ENCODE results near the gene EXOSC9.
"Not testable (repeated sequence)": the region's sequence is repeated elsewhere in the genome, so short reads cannot be mapped to it uniquely, and the experiment has no call there.

Gene EXOSC9, protein sequence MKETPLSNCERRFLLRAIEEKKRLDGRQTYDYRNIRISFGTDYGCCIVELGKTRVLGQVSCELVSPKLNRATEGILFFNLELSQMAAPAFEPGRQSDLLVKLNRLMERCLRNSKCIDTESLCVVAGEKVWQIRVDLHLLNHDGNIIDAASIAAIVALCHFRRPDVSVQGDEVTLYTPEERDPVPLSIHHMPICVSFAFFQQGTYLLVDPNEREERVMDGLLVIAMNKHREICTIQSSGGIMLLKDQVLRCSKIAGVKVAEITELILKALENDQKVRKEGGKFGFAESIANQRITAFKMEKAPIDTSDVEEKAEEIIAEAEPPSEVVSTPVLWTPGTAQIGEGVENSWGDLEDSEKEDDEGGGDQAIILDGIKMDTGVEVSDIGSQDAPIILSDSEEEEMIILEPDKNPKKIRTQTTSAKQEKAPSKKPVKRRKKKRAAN

DNA sequence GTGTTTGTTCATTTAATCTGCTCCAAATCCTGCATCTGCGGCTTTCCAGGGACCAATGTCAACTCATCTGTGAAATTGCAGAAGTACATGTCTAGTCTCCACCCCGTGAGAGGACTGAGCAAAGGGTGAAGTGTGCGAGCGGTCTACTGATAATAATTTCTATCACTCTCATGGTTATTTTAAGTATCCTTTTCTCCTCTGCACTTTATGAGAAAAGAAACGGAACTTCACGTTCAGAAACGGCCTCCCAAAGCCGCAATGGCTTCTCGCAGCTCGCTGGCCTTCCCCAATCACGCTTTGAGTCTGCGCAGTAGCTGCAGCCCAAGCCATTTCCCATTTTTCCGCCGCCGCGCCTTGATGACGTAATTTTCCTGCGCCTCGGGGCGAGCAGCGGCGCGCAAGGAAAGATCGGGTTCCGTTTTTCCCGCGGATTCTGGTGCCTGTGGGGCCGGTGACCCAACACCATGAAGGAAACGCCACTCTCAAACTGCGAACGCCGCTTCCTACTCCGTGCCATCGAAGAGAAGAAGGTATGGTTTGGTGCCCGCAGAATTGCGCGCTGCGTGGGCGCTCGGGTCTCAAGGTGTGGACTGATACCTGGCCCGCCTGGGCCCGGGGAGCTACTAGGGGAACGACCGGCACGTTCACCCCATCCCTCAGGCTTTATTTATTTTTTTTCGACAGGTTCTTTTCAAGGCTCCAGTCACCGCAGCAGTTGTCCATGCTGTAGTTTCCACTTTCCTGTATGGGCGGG is at the start of gene EXOSC9:
Gene EXOSC9 (plus strand): TSS at position 363 of the 754 bp plus-strand sequence. CDS start 102 bp downstream, at position 465.
- DNase-seq (ENCODE audit: low read depth in 2 of 2, low spot score in 1 of 2): peak; percentile 86 to 95

DNA sequence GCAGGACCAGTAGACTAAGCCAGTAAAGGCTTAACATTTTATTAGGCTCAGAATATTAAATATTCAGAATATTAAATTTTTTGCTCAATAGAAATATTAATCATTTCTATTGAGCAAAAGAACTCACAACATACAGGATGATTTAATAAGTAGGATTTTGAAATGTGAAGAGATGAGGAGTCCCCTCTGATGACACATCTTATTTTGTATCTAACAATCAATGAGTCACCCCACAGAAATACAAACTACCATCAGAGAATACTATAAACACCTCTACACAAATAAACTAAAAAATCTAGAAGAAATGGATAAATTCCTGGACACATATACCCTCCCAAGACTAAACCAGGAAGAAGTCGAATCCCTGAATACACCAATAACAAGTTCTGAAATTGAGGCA is 49.0 kb upstream of the EXOSC9 start:
- DNase-seq (ENCODE audit: low read depth in 2 of 2, low spot score in 1 of 2): not testable (repeated sequence)

DNA sequence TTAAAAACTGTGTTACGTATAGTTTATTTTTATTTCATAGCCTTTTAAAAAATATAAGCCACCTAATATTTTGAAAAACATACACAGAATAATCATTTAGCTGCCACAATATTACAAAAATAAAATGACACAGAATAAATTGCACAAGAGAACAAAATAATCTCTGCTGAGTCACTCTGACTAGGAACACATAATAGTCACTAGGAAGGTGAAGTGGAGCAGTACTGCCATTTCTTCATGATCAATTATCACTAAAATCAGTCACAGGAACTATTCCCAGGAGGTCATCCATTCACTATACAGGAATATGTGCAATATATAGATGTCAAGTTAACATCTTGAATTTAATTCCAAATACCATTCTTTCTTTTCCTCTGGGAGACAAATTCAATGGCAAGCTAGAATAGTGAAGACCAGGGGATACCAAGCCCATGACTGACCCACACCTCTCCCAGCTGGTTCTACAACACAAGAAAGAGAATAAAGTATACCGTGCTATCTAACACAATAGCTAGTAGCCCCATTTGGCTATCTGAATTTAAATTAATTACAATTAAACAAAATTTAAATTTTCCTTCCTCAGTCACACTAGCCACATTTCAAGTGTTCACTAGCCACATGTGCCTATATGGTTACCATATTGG is 42.1 kb upstream of the EXOSC9 start:
- DNase-seq (ENCODE audit: low read depth in 2 of 2, low spot score in 1 of 2): no peak

DNA sequence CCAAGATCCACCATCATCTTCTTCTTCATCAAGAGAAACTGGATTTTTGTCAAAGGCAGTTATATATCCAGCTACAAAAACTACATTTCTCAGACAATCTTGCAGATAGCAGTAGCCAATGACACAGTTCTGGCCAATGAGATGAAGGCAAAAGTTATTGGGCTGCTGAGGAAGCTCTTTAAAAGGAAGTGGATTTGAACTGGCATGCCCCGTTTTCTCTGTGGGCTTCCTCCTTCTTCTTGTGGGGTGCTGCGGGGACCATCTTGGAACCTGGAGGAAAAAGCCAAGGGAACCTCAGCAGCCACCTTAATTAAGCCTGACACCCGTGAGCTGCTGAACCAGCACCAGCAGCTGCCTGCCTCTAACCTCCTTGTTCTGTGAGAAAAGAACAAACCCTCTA is 40.9 kb upstream of the EXOSC9 start:
- DNase-seq (ENCODE audit: low read depth in 2 of 2, low spot score in 1 of 2): no peak

DNA sequence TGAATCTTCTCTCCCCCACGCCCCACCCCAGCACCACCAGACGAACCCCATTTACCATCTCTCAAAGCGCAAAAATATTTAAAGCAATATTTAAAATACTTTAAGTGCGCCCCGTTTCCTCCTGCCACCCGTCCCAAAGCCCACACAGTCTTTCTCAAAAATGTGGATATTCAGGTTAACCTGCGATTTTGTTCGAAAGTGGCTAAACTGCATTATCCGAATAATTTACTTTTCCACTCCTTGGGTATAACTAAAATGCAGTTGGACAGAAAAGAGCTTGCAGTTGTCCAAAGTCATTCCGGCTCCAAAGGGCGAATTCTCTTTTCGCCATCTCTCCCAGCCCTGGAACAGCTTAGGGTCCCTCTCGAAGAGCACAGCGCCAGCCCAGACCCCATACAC is 36.8 kb upstream of the EXOSC9 start:
- no peak for DNase-seq (ENCODE audit: low read depth in 2 of 2, low spot score in 1 of 2)

DNA sequence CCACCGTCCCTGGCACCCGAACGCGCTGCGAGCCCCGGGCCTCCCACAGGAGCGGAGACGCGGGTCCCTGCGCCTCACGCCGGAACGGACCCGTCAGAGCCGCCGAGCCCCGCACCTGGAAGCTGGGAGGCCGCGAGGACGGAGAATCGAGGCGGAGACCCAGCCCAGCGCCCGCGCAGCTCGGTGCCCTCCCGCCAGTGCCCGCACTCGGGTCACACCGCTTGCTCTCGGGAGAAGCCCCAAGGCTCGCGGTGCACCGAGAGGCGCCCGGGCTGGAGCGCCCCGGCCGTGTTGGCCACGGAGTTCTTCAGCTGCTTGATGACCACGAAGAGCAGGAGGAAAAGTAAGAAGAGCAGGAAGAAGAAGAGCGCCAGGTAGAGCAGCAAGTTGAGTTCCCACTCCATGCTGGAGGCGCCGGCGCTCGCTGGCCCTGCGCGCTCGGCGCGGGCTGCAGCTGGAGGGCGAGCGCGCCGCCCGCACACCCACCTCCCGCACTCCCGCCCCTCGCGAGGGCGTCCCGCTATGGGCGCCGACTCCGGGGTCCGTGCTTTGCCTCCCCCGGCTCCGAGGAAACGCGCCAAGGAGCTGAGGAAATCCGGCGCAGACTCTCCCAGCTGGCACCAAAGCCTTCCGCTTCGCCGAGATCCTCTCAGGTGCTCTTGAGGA is 36.3 kb upstream of the EXOSC9 start, which contains the start of gene SMIM43:
Gene SMIM43 (minus strand): TSS at position 463 of the 666 bp plus-strand sequence. CDS start 59 bp downstream, at position 404.
- no peak for DNase-seq (ENCODE audit: low read depth in 2 of 2, low spot score in 1 of 2)

DNA sequence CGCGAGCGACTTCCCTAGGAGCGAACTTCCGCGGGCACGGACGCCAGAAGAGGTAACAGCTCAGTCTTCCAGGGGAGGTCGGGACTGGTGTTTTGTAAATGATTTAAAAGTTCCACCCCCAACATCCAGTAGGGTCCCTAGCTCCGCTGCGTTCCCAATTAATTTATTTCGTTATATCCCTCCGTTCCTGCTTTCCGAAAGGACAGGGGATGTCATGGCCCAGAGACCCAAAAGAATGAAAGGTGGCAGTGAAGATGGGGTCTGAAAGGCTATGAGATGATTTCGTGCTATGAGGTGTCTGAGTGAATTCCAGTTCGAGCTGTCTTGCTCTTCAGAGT is 35.8 kb upstream of the EXOSC9 start:
- no peak for DNase-seq (ENCODE audit: low read depth in 2 of 2, low spot score in 1 of 2)

DNA sequence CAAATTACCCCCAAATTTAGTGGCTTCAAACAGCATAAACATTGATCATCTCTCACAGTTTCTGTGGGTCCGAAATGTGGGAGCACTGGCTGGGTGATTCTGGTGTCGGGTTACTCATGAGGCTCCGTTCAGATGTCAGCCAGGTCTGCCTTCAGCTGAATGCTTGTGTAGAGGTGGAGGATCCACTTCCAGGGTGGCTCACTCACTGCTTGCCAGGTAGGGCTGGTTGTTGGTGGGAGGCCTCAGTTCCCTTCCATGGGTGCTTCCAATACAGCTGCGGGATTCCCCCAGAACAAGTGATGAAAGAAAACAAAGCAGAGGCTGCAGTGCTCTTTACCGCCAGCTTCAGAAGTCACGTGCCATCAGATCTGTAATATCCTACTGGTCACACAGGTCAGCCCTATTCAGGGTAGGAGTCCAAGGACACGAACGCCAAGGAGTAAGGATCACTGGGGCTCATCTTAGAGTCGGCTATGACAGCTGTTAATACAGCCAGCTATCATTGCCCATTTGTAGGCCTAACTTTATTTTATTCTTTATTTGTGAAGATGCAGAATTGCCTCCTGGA is 35.1 kb upstream of the EXOSC9 start:
- no peak for DNase-seq (ENCODE audit: low read depth in 2 of 2, low spot score in 1 of 2)

DNA sequence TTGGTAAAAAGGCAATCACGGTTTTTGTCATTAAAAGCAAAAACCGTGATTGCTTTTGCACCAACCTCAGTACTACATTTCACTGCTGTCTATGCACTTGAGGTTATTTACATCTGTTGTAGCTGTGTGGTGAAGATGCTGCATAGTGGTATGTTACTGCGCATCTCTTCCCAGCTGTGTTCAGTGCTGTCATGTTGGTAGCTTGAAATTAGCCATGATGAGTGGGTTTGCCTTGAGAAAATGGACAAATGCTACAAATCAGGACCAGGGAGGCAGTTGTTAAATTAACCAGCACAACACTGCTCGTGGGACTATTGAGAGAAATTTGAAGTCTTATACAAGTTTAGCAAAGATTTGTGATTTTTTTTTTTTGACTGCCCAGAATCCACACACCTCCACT is 34.0 kb upstream of the EXOSC9 start:
- DNase-seq (ENCODE audit: low read depth in 2 of 2, low spot score in 1 of 2): no peak

DNA sequence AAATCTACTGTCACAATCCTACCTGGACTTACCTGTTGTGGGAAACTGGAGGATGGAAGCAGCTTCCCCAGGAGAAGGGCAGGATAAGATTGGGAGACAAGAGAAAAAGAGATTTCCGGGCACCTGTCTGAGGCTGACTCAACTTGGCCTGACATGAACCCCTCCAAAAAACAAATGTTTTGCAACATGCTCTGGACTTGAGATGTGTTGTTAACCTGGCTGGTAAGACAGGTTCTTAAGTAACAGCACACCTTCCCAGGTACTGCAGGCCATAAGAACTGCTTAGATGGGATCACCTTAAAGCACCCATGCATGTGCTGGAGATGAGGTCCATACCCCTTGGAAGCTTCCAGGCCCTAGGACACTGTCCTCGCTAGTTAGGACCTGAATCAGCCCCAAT is 31.8 kb upstream of the EXOSC9 start:
- no peak for DNase-seq (ENCODE audit: low read depth in 2 of 2, low spot score in 1 of 2)

DNA sequence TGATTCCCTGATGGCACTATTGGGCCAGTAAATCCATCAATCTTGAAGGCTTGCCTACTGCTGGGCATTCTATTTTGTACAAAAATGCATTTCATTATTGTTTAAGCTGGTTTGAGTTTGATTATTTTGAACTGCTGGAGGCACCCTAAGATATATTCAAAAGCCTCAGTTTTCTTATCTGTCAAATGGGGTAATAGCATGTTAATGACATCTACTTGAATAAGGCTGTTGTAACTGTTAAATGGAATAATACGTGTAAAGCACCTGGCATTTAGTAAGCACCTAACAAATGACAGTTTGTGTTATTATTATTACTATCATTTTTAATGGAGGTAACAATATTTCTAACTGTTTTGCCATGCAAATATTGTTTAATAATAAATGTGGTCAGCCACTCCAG is 29.3 kb upstream of the EXOSC9 start:
- no peak for DNase-seq (ENCODE audit: low read depth in 2 of 2, low spot score in 1 of 2)

DNA sequence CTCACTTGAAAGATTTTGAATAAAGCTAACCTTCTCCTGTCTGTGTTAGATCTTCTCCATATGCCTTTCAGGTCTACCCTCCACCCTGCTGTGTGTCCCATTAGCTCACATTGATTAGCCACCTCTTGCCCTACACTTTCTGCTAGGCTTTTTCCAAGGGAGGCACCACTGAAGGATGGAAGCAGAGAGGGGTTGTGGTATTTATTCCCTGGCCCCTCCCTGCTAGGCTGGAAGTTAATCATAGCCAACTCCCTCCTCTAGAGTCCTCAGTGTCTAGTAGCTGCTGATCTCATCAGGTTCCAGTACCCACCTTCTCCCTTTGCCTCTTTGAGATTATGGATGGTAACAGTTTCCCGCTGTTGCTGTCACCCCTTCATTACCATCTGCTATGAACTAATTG is 27.2 kb upstream of the EXOSC9 start:
- no peak for DNase-seq (ENCODE audit: low read depth in 2 of 2, low spot score in 1 of 2)

DNA sequence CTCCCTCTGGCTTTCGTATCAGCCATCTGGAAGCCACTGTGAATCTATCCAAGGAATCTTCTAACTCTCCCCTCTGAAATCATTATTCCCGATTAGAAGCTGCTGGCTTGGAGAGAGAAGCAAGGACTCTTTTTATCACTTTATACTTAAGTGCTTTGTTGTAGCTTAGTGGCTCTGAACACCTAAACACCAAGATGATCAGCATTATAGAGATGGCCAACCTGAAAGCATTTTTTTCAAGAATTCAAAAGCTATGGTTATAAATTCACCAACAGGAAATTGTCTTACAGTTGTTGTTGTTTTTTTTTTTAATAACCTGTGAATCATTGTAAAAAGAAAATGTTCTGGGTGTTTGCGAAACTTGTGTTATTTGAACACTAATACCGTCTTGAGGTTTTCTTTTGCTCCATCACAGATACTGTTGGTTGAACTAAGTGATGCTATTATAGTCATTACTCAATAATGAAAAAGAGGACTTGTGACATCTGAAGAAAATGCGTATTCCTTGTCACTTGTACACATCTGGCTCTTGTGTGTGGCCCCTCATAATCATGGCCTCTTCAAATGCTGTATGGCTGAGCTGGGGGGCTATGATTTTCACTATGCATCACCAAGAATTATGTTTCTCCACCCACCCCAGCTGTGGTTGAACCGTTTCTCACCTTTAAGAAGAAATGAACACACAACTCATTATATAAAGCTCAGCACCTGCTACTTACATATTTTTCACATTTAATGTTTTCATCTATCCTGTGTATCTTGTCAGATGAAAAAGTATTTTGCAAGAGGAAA is 24.3 kb upstream of the EXOSC9 start:
- no peak for DNase-seq (ENCODE audit: low read depth in 2 of 2, low spot score in 1 of 2)

DNA sequence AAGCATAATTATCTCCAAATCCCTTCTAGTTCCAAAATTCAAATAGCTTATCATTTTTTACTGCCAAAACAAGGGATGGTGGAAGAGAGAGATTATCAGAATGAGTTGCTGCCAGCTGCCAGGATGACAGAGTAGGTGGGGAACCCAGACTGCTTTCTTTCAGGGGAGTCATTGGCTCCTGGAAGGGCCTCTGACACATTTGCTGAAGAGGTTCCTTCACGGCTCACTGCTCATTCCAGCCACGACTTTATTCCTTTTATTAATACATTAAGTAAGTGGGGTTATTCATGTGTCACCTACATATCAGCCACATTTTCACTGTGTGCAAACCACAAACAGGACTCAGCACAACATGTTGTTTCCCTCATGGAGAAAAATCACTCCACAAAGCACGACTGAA is 23.5 kb upstream of the EXOSC9 start:
- no peak for DNase-seq (ENCODE audit: low read depth in 2 of 2, low spot score in 1 of 2)

DNA sequence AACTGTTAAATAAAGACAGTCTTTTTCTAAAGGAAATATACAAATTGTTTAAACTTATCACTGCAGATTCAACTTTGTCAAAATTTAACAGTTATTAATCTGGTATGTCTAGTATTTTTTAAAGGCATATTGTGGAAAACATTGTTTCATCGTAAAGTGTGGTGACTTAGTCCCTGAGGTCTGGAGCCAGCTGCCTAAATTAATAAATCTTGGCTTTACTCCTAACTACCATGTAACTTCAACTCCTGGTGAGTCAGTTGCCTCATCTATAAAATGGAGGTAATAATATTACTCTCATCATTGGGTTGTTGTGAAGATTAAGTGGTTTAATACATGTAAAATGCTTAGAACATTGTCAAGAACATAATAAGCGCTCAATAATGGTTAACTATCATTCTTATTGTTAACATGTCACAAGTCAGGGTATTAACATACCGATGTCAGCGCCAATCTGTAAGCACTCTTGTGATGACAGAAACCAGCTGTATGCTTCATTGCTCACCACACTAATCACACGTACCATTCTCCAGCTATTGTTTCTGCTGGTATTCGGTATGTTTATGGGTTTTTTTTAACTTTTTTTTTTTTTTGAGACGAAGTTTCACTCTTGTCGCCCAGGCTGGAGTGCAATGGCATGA is 22.0 kb upstream of the EXOSC9 start:
- DNase-seq (ENCODE audit: low read depth in 2 of 2, low spot score in 1 of 2): no peak

DNA sequence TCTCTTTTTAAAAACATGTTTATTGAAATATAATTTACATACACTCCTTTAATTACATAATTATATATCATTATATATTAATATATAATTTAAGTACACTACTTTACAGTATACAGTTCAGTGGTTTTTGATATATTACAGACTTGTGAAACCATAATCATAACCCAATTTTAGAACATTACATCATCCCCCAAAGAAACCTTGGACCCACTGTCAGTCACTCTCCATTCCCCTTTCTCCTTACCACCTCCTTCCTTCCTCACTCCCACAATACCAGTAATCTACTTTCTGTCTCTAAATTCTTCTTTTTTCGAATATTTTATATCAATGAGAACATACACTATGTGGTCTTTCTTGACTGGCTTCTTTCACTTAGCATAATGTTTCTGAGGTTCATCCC is 17.9 kb upstream of the EXOSC9 start:
- DNase-seq (ENCODE audit: low read depth in 2 of 2, low spot score in 1 of 2): no peak

DNA sequence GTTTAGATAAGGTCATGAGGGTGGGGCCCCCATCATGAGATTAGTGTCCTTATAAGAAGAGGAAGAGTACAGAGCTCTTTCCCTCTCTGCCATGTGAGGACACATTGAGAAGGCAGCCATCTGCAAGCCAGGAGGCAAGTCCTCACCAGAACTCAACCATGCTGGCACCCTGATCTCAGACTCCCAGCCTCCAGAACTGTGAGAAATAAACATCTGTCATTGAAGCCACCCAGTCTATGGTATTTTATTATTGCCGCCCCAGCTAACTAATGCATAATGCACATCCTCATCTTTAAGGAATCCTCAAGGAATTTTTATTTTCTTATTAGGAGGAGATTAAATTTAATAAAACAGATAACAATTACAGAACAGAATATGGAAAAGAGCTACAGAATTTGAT is 16.7 kb upstream of the EXOSC9 start:
- DNase-seq (ENCODE audit: low read depth in 2 of 2, low spot score in 1 of 2): no peak

DNA sequence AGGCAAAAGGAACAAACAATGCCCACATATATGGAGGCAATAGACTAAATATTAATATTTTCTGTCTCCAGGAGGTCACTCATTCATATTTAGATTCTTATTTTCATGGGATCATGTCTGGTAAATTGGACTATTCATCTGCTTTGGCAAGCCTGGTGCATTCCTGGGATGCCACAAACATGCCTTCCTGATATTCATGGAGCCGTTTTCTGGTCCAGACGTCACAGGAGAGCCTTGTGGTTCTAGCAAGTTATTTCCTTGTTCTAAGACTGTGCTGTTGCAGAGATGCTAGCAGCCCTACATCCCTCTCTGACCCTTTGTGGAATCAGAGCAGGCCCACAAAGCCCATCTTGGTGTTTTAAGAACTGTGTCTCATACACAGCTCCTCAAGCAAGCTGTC is 16.1 kb upstream of the EXOSC9 start:
- DNase-seq (ENCODE audit: low read depth in 2 of 2, low spot score in 1 of 2): no peak

DNA sequence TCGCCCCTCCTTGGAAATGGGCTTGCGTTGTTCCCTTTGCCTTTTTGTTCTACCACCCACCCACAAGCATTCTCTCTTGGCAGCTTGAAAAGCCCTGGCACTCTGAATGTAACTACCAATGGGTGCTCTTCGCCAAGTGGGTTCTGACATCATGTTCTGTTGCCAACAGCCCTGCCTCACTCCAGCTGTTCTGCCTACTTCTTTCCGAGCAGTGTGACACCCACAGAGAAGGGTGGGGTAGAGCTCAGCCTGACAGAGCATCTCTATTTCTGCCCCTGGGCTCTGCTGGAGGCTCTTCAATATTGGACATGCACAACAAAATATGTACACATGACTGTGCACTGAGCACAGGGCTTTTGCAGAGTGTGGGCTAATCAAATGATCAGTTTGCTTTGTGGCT is 15.6 kb upstream of the EXOSC9 start:
- no peak for DNase-seq (ENCODE audit: low read depth in 2 of 2, low spot score in 1 of 2)

DNA sequence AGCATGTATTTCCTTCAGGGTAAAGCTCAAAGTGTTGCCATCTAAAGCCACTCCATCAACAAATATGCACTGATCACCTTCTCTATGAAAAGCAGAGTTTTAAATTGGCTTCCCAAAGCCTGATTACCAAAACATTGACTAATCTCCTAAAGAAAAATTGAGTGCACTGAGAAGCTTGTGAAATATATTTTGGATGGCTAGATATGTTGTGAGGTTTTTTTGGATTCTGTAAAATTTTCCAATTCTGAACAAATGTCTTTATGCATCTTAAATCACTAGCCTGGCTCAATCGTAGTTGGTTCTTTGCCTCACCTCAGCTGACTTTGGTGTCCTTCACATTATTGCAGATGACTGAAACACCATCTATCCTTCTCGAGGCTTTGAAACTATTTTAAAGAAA is 14.9 kb upstream of the EXOSC9 start:
- no peak for DNase-seq (ENCODE audit: low read depth in 2 of 2, low spot score in 1 of 2)

Measured in stimulated activated CD8-positive, alpha-beta memory T cell treated with anti-CD3 and anti-CD28 coated beads, Interleukin-4, amount 100 ng/mL, for 4 hours (primary cell).